ENCODE data around the gene PUS7.
A peak's percentile ranks its signal among the peaks of the same experiment; 100 is the strongest.
"Not testable (repeated sequence)": the region's sequence is repeated elsewhere in the genome, so short reads cannot be mapped to it uniquely, and the experiment has no call there.

The PUS7 gene, protein sequence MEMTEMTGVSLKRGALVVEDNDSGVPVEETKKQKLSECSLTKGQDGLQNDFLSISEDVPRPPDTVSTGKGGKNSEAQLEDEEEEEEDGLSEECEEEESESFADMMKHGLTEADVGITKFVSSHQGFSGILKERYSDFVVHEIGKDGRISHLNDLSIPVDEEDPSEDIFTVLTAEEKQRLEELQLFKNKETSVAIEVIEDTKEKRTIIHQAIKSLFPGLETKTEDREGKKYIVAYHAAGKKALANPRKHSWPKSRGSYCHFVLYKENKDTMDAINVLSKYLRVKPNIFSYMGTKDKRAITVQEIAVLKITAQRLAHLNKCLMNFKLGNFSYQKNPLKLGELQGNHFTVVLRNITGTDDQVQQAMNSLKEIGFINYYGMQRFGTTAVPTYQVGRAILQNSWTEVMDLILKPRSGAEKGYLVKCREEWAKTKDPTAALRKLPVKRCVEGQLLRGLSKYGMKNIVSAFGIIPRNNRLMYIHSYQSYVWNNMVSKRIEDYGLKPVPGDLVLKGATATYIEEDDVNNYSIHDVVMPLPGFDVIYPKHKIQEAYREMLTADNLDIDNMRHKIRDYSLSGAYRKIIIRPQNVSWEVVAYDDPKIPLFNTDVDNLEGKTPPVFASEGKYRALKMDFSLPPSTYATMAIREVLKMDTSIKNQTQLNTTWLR

GRCh38 chr7:105521717-105522463 is at the start of gene PUS7:
PUS7 (minus strand) TSS chr7:105522271; CDS start chr7:105508512, 13,759 bp downstream.
- peak; percentile 62 to 77 for DNase-seq (ENCODE audit: low read depth in 2 of 2)

DNA sequence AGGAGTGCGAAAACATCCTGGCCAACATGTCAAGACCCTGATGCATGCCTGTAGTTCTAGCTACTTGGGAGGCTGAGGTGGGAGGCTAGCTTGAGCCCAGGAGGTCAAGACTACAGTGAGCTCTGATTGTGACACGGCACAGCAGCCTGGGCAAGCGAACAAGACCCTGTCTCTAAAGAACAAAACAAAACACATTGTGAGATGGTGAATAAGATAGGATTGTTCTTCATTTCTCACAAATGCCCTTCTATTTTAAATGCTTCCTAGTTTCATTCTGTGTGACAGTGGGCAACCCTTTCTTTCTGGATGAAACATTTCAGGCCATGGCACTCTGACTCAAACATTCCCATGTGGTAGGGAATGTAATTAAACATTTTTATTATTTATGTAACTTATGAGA is 45.8 kb upstream of the PUS7 start:
- DNase-seq (ENCODE audit: low read depth in 2 of 2): no peak

DNA sequence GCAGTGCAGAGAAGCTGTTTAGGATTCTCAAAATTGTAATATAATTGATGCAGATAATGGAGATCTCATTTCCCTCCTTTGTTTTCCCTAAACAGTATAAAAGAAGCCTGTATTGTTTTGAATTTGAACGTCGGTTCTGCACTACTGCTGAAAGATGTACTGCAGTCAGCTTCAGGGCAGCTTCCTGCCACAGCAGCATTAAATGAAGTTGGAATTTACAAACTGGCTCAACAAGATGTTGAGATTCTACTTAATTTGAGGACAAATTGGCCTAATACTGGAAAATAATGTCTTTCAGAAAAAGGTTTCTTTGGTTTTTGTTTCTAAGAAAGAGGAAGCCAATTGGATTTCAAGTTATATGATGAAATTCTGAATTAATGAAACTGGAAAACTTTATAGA is 45.0 kb upstream of the PUS7 start:
- DNase-seq (ENCODE audit: low read depth in 2 of 2): no peak

- DNase-seq (ENCODE audit: low read depth in 2 of 2): no peak
Observed at GRCh38 chr7:105565190-105565589, 43.1 kb upstream of the PUS7 start.

- DNase-seq (ENCODE audit: low read depth in 2 of 2): no peak
Observed at GRCh38 chr7:105559926-105560325, 37.9 kb upstream of the PUS7 start.

GRCh38 chr7:105538339-105538738 is 16.3 kb upstream of the PUS7 start:
- no peak for DNase-seq (ENCODE audit: low read depth in 2 of 2)

- DNase-seq (ENCODE audit: low read depth in 2 of 2): no peak
Observed at GRCh38 chr7:105532709-105533460, 10.8 kb upstream of the PUS7 start.

DNA sequence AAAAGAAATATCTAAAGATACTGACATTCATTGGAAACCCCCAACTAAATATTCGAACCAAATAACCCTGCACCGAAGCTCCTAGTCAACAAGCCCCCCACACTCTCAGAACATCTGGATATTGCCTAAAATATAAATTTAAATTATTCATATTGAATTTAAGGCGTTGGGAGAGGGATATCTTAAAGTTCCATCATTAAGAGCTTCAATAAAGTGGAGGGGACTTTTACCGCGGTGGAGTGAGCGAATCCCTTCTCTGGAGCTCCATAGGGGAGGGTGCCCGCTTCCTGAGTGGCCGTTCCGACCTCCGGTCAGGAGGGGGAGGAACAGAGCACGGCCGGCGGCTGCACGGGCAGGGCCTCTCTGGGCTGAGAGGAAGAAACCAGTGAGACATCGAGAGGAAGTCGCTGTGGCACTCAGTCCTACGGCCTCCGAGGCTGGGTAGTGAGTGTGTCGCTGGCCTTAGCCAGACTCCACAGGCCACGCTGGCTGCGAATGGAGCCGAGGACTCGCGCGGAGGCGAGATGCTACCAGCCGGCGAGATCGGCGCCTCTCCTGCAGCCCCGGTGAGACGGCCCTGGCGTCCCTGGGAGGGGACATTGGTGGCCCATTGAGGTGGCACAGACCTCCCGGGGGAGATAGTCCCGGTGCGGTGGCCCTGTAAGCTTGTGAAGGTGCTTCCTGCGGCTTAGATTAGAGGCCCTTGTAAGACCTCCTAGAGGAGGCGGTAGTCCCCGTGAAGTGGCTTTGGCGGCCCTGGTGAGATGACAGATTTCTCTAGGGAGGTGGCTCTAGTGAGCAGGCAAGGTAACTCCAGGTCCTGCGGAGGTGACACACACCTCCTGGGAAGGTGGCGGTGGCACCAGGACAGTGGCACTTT is 10.0 kb upstream of the PUS7 start, which contains the start of gene RINT1:
RINT1 (plus strand) TSS at position 410 of the 880 bp plus-strand sequence; CDS start at position 525, 115 bp downstream.
- peak; percentile 62 to 73 for DNase-seq (ENCODE audit: low read depth in 2 of 2)

DNA sequence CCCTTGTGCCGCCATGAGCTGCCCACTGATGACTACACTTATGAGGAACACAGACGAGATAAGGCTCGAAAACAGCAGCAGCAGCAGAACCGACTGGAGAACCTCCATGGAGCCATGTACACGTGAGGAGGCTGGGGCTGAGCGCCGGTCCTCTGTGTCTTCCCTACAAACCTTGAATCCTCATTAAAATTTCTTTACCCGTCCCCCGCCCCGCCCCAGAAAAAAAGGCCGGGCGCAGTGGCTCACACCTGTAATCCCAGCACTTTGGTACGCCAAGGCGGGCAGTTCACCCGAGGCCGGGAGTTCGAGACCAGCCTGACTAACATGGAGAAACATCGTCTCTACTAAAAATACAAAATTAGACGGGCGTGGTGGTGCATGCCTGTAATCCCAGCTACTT is 8.5 kb upstream of the PUS7 start:
- no peak for DNase-seq (ENCODE audit: low read depth in 2 of 2)

DNA sequence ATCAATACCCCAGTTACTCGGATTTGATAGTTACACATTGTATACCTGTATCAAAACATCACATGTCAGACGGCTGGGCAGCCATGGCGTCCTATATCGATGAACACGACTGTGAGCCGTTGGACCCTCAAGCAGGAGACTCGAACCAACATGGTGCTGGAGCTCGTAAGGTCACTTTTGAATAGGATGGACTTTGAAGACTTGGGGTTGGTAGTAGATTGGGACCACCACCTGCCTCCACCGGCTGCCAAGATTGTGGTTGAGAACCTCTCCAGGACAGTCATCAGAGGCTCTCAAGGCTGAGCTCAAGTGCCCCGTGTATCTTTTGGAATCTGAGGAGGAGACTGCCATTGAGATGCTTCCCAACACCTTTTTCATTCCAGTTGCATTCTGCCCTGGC is 8.1 kb upstream of the PUS7 start:
- no peak for DNase-seq (ENCODE audit: low read depth in 2 of 2)

GRCh38 chr7:105527737-105528136 is 5.7 kb upstream of the PUS7 start:
- not testable (repeated sequence) for DNase-seq (ENCODE audit: low read depth in 2 of 2)

DNA sequence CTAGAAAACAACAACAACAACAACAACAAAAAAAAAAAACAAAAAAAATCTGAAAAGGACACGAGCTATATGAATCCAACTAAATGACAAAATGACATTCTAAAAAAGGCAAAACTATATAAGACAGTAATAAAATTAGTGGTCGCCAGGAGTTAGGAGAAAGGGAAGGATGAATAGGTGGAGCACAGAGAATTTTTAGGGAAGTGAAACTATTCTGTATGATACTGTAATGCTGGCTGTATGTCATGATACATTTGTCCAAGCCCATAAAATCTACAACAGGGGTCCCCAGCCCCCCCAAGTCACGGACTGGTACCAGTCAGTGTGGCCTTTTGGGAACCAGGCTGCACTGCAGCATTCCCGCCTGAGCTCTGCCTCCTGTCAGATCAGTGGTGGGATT is 2.8 kb upstream of the PUS7 start:
- no peak for DNase-seq (ENCODE audit: low read depth in 2 of 2)

DNA sequence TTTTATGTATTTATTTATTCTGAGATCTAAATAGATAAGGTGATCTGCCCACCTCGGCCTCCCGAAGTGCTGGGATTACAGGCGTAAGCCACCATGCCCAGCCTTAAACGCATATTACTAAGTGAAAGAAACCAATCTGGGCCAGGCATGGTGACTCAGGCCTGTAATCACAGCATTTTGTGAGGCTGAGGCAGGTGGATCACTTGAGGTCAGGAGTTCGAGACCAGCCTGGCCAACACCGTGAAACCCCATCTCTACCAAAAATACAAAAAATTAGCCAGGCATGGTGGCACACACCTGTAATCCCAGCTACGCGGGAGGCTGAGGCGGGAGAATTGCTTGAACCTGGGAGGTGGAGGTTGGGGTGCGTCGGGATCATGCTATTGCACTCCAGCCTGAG is 2.4 kb upstream of the PUS7 start:
- not testable (repeated sequence) for DNase-seq (ENCODE audit: low read depth in 2 of 2)

GRCh38 chr7:105521027-105521716 is 899 bp downstream of the PUS7 start:
- no peak for DNase-seq (ENCODE audit: low read depth in 2 of 2)

DNA sequence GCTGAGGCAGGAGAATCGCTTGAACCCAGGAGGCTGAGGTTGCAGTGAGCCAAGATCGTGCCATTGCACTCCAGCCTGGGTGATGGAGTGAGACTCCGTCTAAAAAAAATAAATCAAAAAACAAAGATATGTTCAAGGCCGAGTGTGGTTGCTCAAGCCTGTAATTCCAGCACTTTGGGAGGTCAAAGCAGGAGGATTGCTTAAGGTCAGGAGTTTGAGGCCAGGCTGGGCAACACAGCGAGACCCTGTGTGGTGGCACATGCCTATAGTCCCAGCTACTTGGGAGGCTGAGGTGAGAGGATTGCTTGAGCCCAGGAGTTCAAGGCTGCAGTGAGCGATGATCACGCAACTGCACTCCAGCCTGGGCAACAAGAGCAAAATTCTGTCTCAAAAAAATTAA is 1.5 kb downstream of the PUS7 start:
- not testable (repeated sequence) for DNase-seq (ENCODE audit: low read depth in 2 of 2)

- DNase-seq (ENCODE audit: low read depth in 2 of 2): no peak
Observed at GRCh38 chr7:105519353-105519752, 2.7 kb downstream of the PUS7 start.

GRCh38 chr7:105515610-105516009 is 6.5 kb downstream of the PUS7 start:
- not testable (repeated sequence) for DNase-seq (ENCODE audit: low read depth in 2 of 2)

DNA sequence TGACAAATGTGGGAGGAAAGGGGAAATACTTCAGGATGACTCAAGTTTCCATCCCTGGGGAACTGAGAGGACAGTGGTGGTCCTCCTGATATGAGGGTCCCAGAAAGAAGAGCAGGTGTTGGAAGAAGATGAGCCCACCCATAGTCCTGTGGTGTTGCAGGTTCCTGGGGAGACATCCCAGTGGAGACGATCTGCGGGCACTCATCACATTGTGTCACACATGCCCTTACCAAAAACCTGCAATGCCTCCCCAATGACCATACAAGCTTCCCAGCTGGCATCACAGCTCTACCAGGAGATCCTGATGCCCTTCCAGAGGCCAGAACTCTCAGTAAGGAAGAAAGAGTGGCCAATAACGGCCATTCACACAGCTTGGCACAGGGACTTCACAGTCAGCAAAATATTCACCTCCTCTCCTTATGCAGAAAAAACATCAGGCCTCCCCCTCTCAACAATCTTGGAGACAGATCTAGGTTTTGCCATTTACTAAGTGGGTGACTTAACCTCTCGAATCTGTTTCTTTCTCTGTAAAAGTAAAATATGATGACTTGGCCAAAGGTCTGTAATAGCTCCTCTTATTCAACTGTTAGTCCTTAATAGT is 9.0 kb downstream of the PUS7 start:
- DNase-seq (ENCODE audit: low read depth in 2 of 2): no peak

GRCh38 chr7:105512415-105512814 is 9.7 kb downstream of the PUS7 start:
- DNase-seq (ENCODE audit: low read depth in 2 of 2): no peak

GRCh38 chr7:105502173-105502572 is 19.9 kb downstream of the PUS7 start:
- DNase-seq (ENCODE audit: low read depth in 2 of 2): no peak

Data from fibroblast of skin of left biceps (primary cell).